Activated naive CD8-positive, alpha-beta T cell (primary cell): ENCODE results near the gene C1orf116.

Experiments
- H3K27ac Mint-ChIP-seq: one replicate; pipeline ENCODE4 v1.8.0; 2021; ENCODE audit warnings: mixed read lengths
- H3K27me3 Mint-ChIP-seq: one replicate; pipeline ENCODE4 v1.8.0; 2021; ENCODE audit warnings: mixed read lengths
- H3K36me3 Mint-ChIP-seq: one replicate; pipeline ENCODE4 v1.8.0; 2021; ENCODE audit warnings: mixed read lengths
- H3K4me1 Mint-ChIP-seq: one replicate; pipeline ENCODE4 v1.8.0; 2021; ENCODE audit warnings: low read depth, mixed read lengths
- H3K4me3 Mint-ChIP-seq: one replicate; pipeline ENCODE4 v1.8.0; 2021; ENCODE audit warnings: mild to moderate bottlenecking, mixed read lengths
- H3K9me3 Mint-ChIP-seq: one replicate; pipeline ENCODE4 v1.8.0; 2021; ENCODE audit warnings: low read depth, mixed read lengths

Gene C1orf116

DNA sequence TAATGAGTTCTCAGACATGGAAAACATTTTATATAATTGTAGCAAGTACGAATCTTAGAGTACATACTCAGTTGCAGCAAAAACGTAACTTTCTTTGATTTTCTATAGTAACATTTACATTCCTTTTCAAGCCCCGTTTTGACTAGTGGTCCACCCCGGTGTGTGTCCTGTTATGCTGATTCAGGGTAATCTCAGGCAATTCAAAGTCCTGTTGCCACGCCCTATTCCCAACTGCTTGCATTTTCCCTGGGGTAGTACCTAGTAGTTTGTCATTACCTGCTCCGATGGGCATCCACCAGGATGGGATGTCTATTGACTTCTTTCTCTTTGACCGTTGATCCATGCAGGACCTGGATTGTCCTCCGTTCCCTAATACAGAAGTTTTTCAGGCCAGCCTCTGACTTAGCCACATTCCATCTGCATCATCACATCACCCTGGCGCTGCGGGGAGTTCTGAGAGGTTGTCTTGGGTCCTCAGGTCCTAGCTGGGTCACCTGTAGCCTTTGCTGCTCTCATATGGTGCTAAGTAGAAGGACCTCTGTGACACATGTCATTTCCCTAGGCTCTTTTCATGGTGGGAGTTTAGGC, 47.3 kb downstream of the C1orf116 start:
- no peaks in the 10 kb centered on the region for H3K4me1 Mint-ChIP-seq
- H3K27ac Mint-ChIP-seq = no peak overlapping the region
- H3K36me3 Mint-ChIP-seq = no peaks in the 10 kb centered on the region
- H3K9me3 Mint-ChIP-seq = no peaks in the 10 kb centered on the region
- H3K4me3 Mint-ChIP-seq = no peak overlapping the region
- peaks cover 3% of the 10 kb centered on the region for H3K27me3 Mint-ChIP-seq

DNA sequence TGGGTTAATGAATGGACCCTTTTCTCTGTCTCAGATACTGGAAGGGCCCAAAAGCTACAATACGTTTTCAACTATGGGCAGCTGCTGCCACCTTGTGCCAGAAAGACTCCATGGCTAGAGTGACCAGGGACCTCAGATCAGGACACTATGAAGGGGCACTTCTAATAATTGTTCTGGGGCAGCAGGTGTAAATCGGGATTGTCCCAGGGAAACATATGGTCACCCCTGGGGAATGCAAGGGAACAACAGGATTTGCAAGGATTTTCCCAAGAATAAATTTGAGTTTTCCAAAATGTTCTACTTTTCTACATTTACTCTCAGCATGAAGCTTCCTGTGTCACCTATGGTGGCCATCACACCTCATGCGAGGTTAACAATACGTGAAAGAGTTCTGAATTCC, 50.3 kb downstream of the C1orf116 start:
- no peaks in the 10 kb centered on the region for H3K9me3 Mint-ChIP-seq
- H3K4me1 Mint-ChIP-seq = no peaks in the 10 kb centered on the region

GRCh38 chr1:206979379-206980043, 53.0 kb downstream of the C1orf116 start:
- Mint-ChIP-seq H3K9me3 (no peaks in the 10 kb centered on the region), H3K4me3 (no peak overlapping the region), H3K27me3 (no peaks in the 10 kb centered on the region), H3K36me3 (no peaks in the 10 kb centered on the region), H3K4me1 (no peaks in the 10 kb centered on the region), H3K27ac (no peak overlapping the region)

More for the DNA sequence above, 50.3 kb downstream of the C1orf116 start:
- Mint-ChIP-seq H3K27me3 (peaks cover 3% of the 10 kb centered on the region), H3K36me3 (no peaks in the 10 kb centered on the region), H3K27ac (no peak overlapping the region), H3K4me3 (no peak overlapping the region)

DNA sequence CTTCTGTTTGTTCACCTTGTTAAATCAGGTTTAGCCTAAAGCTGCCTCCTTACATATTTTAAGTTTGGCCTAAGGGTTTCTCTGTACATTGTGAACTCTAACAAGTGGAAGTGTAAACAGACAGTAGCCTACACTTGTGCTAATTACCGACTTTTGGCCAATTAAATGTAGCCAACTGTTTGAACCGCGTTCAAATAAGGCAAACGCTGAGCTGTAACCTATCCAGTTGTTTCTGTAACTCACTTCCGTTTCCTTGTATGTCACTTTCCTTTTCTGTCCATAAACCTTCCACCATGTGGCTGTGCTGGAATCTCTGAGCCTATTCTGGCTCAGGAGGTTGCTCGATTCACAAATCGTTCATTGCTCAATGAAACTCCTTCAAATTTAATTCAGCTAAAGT, 54.3 kb downstream of the C1orf116 start:
- Mint-ChIP-seq H3K27ac (no peak overlapping the region), H3K36me3 (no peaks in the 10 kb centered on the region), H3K27me3 (no peaks in the 10 kb centered on the region), H3K4me1 (no peaks in the 10 kb centered on the region), H3K4me3 (no peak overlapping the region), H3K9me3 (no peaks in the 10 kb centered on the region)

- Mint-ChIP-seq H3K4me3 (no peak overlapping the region), H3K36me3 (peaks cover 4% of the 10 kb centered on the region), H3K27me3 (peaks cover 5% of the 10 kb centered on the region), H3K9me3 (no peaks in the 10 kb centered on the region), H3K27ac (no peak overlapping the region), H3K4me1 (no peaks in the 10 kb centered on the region)
Measured at GRCh38 chr1:206975306-206975705, 57.2 kb downstream of the C1orf116 start.

GRCh38 chr1:206974140-206974539, 58.4 kb downstream of the C1orf116 start:
- H3K36me3 Mint-ChIP-seq = peaks cover 4% of the 10 kb centered on the region
- H3K27ac Mint-ChIP-seq = no peak overlapping the region

GRCh38 chr1:206972728-206973127, 59.8 kb downstream of the C1orf116 start:
- Mint-ChIP-seq H3K27ac (no peak overlapping the region), H3K9me3 (no peaks in the 10 kb centered on the region), H3K4me1 (peaks cover 8% of the 10 kb centered on the region), H3K36me3 (peaks cover 4% of the 10 kb centered on the region), H3K4me3 (no peak overlapping the region), H3K27me3 (peaks cover 6% of the 10 kb centered on the region)

More at GRCh38 chr1:206974140-206974539, 58.4 kb downstream of the C1orf116 start:
- Mint-ChIP-seq H3K27me3 (peaks cover 6% of the 10 kb centered on the region), H3K4me1 (no peaks in the 10 kb centered on the region), H3K9me3 (no peaks in the 10 kb centered on the region), H3K4me3 (no peak overlapping the region)

GRCh38 chr1:206971029-206971655, 61.4 kb downstream of the C1orf116 start:
- peaks cover 21% of the 10 kb centered on the region for H3K4me1 Mint-ChIP-seq
- peaks cover 4% of the 10 kb centered on the region for H3K36me3 Mint-ChIP-seq
- H3K4me3 Mint-ChIP-seq = no peak overlapping the region
- H3K9me3 Mint-ChIP-seq = no peaks in the 10 kb centered on the region
- no peak overlapping the region for H3K27ac Mint-ChIP-seq
- H3K27me3 Mint-ChIP-seq = peaks cover 6% of the 10 kb centered on the region

DNA sequence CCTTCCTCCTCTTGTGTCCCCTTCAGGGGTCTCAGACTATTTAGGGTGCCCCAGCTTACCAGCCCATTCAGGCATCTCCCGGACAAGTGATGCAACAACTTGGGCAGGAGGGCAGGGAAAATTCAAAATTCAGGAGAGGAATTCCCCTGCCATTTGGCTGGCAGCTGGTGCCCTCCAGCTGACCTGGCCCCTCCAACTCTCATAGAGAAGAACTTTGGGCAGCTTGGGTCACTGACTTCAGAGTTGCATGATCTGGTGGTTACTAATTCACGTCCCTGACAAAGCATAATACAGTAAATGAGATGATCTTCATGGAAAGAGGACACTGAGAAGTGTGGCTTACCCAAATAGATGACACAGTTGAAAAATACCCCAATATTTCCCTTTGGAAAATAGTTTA, 62.1 kb downstream of the C1orf116 start, which contains the start of gene FCAMR:
Gene FCAMR, minus strand, starts transcription at position 15 of the 400 bp plus-strand sequence. CDS start 335 bp downstream, outside the sequence.
- H3K27me3 Mint-ChIP-seq = peaks cover 6% of the 10 kb centered on the region

GRCh38 chr1:206969090-206969489, 63.5 kb downstream of the C1orf116 start:
- Mint-ChIP-seq H3K27ac (no peak overlapping the region), H3K27me3 (peaks cover 6% of the 10 kb centered on the region), H3K9me3 (no peaks in the 10 kb centered on the region), H3K4me3 (no peak overlapping the region), H3K36me3 (peaks cover 4% of the 10 kb centered on the region), H3K4me1 (peaks cover 21% of the 10 kb centered on the region)

More for the DNA sequence above, 62.1 kb downstream of the C1orf116 start, which contains the start of gene FCAMR:
- Mint-ChIP-seq H3K9me3 (no peaks in the 10 kb centered on the region), H3K4me1 (peaks cover 21% of the 10 kb centered on the region), H3K36me3 (peaks cover 4% of the 10 kb centered on the region), H3K27ac (no peak within 1 kb of the TSS), H3K4me3 (no peak within 1 kb of the TSS)
